ENCODE data around the gene ACOT2. TPM values are rescaled to one million over a fixed set of nuclear protein-coding genes. Genes with fewer than 3 reads are reported as not detected.

The ACOT2 gene
- total and polyA plus RNA-seq, 5 donors from 2014 or later: 15.4 to 44.2 (median 38.4) TPM

DNA sequence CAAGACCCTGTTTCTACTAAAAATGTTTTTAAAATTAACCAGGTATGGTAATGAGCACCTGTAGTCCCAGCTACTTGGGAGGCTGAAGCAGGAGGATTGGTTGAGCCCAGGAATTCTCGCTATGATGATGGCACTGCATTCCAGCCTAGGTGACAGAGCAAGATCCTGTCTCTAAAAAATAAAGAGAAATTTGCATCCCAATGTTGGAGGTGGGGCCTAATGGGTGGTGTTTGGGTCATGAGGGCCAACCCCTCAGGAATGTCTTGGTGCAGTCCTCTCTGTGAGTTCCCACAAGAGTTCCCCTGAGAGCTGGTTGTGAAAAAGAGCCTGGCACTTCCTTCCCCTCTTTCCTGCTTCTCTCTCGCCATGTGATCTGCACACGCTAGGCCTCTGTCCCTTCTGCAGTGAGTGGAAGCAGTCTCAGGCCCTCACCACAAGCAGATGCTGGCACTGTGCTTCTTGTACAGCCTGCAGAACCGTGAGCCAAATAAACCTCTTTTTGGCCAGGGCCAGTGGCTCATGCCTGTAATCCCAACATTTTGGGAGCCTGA lies 54.6 kb downstream of the ACOT2 start:
- no peak for ATAC-seq (ENCODE audit: low read depth in 2 of 2)
- Mint-ChIP-seq H3K27me3 (no peaks in the 10 kb centered on the region), H3K27ac (no peak overlapping the region), H3K4me3 (no peak overlapping the region), H3K9me3 (peaks cover 0 to 2% (median 0%) of the 10 kb centered on the region in 7 donors), H3K4me1 (no peaks in the 10 kb centered on the region), H3K36me3 (no peaks in the 10 kb centered on the region)
- no peak overlapping the region for H3K27ac ChIP-seq (ENCODE audit: insufficient read depth, low read length, poor library complexity, severe bottlenecking)
- H3K9me3 ChIP-seq (ENCODE audit: control insufficient read depth in 2 of 2, low read length in 2 of 2): no peaks in the 10 kb centered on the region
- no peaks in the 10 kb centered on the region for H3K27me3 ChIP-seq (ENCODE audit: control insufficient read depth, insufficient read depth, low read length)
- H3K4me3 ChIP-seq (ENCODE audit: low read depth, low read length): no peak overlapping the region
- H3K36me3 ChIP-seq (ENCODE audit: control insufficient read depth, insufficient read depth, low read length): no peaks in the 10 kb centered on the region
- H3K4me1 ChIP-seq (ENCODE audit: control insufficient read depth, insufficient read depth, low read length, poor library complexity, severe bottlenecking): no peaks in the 10 kb centered on the region
- DNase-seq: no peak

Other genes with a start within 250 kb of the ACOT2 start
- 53.2 TPM for gene NUMB, start 110.7 kb upstream of the ACOT2 start, total RNA-seq
- gene NUMB, start 110.7 kb upstream of the ACOT2 start, polyA plus RNA-seq: 10 to 100 TPM; 28.8 to 34.5 (median 32.1) TPM
- 22.7 TPM for gene RIOX1, start 78.3 kb upstream of the ACOT2 start, total RNA-seq
- 10 to 100 TPM; 22.8 to 36.2 (median 29.8) TPM for gene RIOX1, start 78.3 kb upstream of the ACOT2 start, polyA plus RNA-seq
- gene ACOT1, start 32.1 kb upstream of the ACOT2 start, total RNA-seq: 1.7 TPM
- 1 to 10 TPM; 4.2 to 5.9 (median 5.0) TPM for gene ACOT1, start 32.1 kb upstream of the ACOT2 start, polyA plus RNA-seq
- gene HEATR4, start 10.3 kb upstream of the ACOT2 start, total RNA-seq: not detected
- under 1 TPM in 2 of 4 donors, not detected in 2; 0.20 to 0.41 TPM for gene HEATR4, start 10.3 kb upstream of the ACOT2 start, polyA plus RNA-seq
- gene ACOT4, start 22.7 kb downstream of the ACOT2 start, total RNA-seq: 1.1 TPM
- 1 to 10 TPM; 2.6 to 6.7 (median 3.9) TPM for gene ACOT4, start 22.7 kb downstream of the ACOT2 start, polyA plus RNA-seq
- gene ACOT6, start 43.3 kb downstream of the ACOT2 start, total RNA-seq: not detected
- gene ACOT6, start 43.3 kb downstream of the ACOT2 start, polyA plus RNA-seq: under 1 TPM in 1 of 4 donors, not detected in 3; 0.16 TPM
- gene DNAL1, start 75.8 kb downstream of the ACOT2 start, total RNA-seq: 3.4 TPM
- gene DNAL1, start 75.8 kb downstream of the ACOT2 start, polyA plus RNA-seq: 1 to 10 TPM; 3.4 to 5.0 (median 4.1) TPM
- gene PNMA1, start 145.2 kb downstream of the ACOT2 start, total RNA-seq: 42.6 TPM
- gene PNMA1, start 145.2 kb downstream of the ACOT2 start, polyA plus RNA-seq: 10 to 100 TPM; 45.2 to 54.1 (median 51.9) TPM